GM12878 (cell line): ENCODE data around the gene NAV3. TPM values are rescaled to one million over a fixed set of nuclear protein-coding genes. Genes with fewer than 3 reads are reported as not detected.
A peak's percentile ranks its signal among the peaks of the same experiment; 100 is the strongest.

Experiments
- ATAC-seq: fragments of 200-7000 bp; cut with Tn5 transposase; 3 replicates; pipeline ENCODE4 v1.9.1; 2020; ENCODE audit warnings: mild to moderate bottlenecking, moderate library complexity
- BruUV-seq: library from RNA; stranded (reverse); fragments of 400-500 nt; replicated peaks from 2 replicates; lab custom pipeline; 2021; lab: Mats Ljungman, UMichigan
- CTCF ChIA-PET: fragments of 300-600 bp; sonication (Branson Sonifier 250); formaldehyde crosslinking; extraction: SDS; loops from one replicate; lab custom pipeline; 2021; ENCODE audit warnings: inconsistent platforms; lab: Yijun Ruan, JAX
- POLR2A ChIA-PET: fragments of 350-600 bp; formaldehyde crosslinking; extraction: SDS; loops from one replicate; lab custom pipeline; 2021; ENCODE audit warnings: inconsistent platforms; lab: Charles Lee
- RAD21 ChIA-PET: fragments of 300-600 bp; sonication (Branson Sonifier 250); formaldehyde crosslinking; loops from one replicate; lab custom pipeline; 2023; ENCODE audit warnings: antibody characterized with exemption; ENCODE audit not compliant: unreplicated experiment; lab: Charles Lee
- SMC1A ChIA-PET: fragments of 300-600 bp; sonication (Branson Sonifier 250); formaldehyde crosslinking; loops from one replicate; lab custom pipeline; 2023; ENCODE audit not compliant: unreplicated experiment, uncharacterized antibody; lab: Charles Lee
- DNase-seq: peaks from one replicate; pipeline ENCODE4 v3.0.0-alpha.2; 2011; ENCODE audit warnings: low read depth, low spot score
- FAIRE-seq: peaks from 3 replicates; lab custom pipeline; 2011; peaks lifted over from hg19 to GRCh38; lab: Jason Lieb, UNC
- H2AFZ ChIP-seq: 2 replicates; pipeline ENCODE4 v1.6.0; 2011; ENCODE audit warnings: low read depth, low read length, control low read depth; ENCODE audit not compliant: control insufficient read depth
- H3K27ac ChIP-seq: 2 replicates; pipeline ENCODE4 v1.5.1; 2011; ENCODE audit warnings: control low read depth; ENCODE audit not compliant: control insufficient read depth, insufficient read depth
- H3K27me3 ChIP-seq, 2 experiments: replicated peaks in 1 of 2; 2 replicates each; pipeline versions ENCODE4 v1.6.0 to v1.6.1; 2011; ENCODE audit warnings: low read length in 1 of 2; ENCODE audit not compliant: control insufficient read depth in 2 of 2, insufficient read depth in 2 of 2
- H3K36me3 ChIP-seq, 2 experiments: 2 replicates each; pipeline ENCODE4 v1.5.1; 2011; ENCODE audit warnings: low read length in 1 of 2; ENCODE audit not compliant: control insufficient read depth in 2 of 2, insufficient read depth in 2 of 2
- H3K4me1 ChIP-seq: 2 replicates; pipeline ENCODE4 v1.6.1; 2011; ENCODE audit warnings: mild to moderate bottlenecking, low read length, moderate library complexity, mixed read lengths; ENCODE audit not compliant: control insufficient read depth, insufficient read depth
- H3K4me2 ChIP-seq: 2 replicates; pipeline ENCODE4 v1.6.0; 2011; ENCODE audit warnings: control low read depth; ENCODE audit not compliant: control insufficient read depth, insufficient read depth
- H3K4me3 ChIP-seq: fragments of 200-600 bp; sonication (generic); 2 replicates; pipeline ENCODE4 v1.5.1; 2016
- H3K79me2 ChIP-seq: 2 replicates; pipeline ENCODE4 v1.6.0; 2011; ENCODE audit warnings: low read length; ENCODE audit not compliant: control insufficient read depth, insufficient read depth
- H3K9ac ChIP-seq: 2 replicates; pipeline ENCODE4 v1.8.0; 2011; ENCODE audit warnings: low read length, control low read depth, mixed read lengths; ENCODE audit not compliant: control insufficient read depth, insufficient read depth
- H3K9me3 ChIP-seq: replicated peaks from 3 replicates; pipeline ENCODE4 v1.5.1; 2011; ENCODE audit warnings: mild to moderate bottlenecking, low read length; ENCODE audit not compliant: control insufficient read depth, insufficient read depth
- H4K20me1 ChIP-seq: 2 replicates; pipeline ENCODE4 v1.6.0; 2011; ENCODE audit not compliant: control insufficient read depth, insufficient read depth
- CBX3 ChIP-seq: fragments of 200-600 bp; sonication (generic); IDR thresholded peaks from 2 replicates; pipeline ENCODE4 v1.6.1; 2016; ENCODE audit warnings: low read depth, borderline replicate concordance
- EED ChIP-seq: sonication (generic); IDR thresholded peaks from 2 replicates; pipeline ENCODE4 v1.6.1; 2016; ENCODE audit warnings: antibody characterized with exemption, low read depth
- HCFC1 ChIP-seq: fragments of 150-350 bp; IDR thresholded peaks from 2 replicates; pipeline ENCODE4 v1.6.1; 2014; ENCODE audit warnings: low read length
- KLF5 ChIP-seq: fragments of 450-650 bp; IDR thresholded peaks from 2 replicates; pipeline ENCODE4 v1.6.1; 2014; ENCODE audit warnings: mild to moderate bottlenecking; ENCODE audit not compliant: partially characterized antibody
- PAX5 ChIP-seq: IDR thresholded peaks from 2 replicates; pipeline ENCODE4 v1.6.1; 2011; ENCODE audit warnings: low read depth, low read length, borderline replicate concordance
- SMARCA5 ChIP-seq: fragments of 450-650 bp; IDR thresholded peaks from 2 replicates; pipeline ENCODE4 v1.6.1; 2017; ENCODE audit warnings: mild to moderate bottlenecking
- SMC3 ChIP-seq: IDR thresholded peaks from 2 replicates; pipeline ENCODE4 v1.6.1; 2011; ENCODE audit warnings: low read length, improper control_type of control experiment, borderline replicate concordance
- ZNF207 ChIP-seq: fragments of 450-650 bp; IDR thresholded peaks from 2 replicates; pipeline ENCODE4 v1.6.1; 2014; ENCODE audit warnings: antibody characterized with exemption, mild to moderate bottlenecking, borderline replicate concordance
- ZZZ3 ChIP-seq: IDR thresholded peaks from 2 replicates; pipeline ENCODE4 v1.6.1; 2011; ENCODE audit warnings: low read depth; ENCODE audit not compliant: control insufficient read depth, insufficient read length
- WGBS: methylation state at CpG from one replicate; pipeline ENCODE4 v1.1.6; 2016; ENCODE audit warnings: low lambda C conversion rate; ENCODE audit not compliant: insufficient replicate concordance, insufficient coverage; ENCODE audit errors: missing lambda C conversion rate; 5-methylcytosine and 5-hydroxymethylcytosine counted together
- in situ Hi-C: fragments of 300-500 bp; cut with MboI; formaldehyde crosslinking; loops from 9 replicates; pipeline ENCODE4 v1.14.3; 2018; ENCODE audit warnings: mixed read lengths
- intact Hi-C: fragments of 100-400 bp; cut with micrococcal nuclease; formaldehyde crosslinking; loops from one replicate; pipeline ENCODE4 v1.14.2; 2022; ENCODE audit not compliant: unreplicated experiment
- polyA plus RNA-seq, 11 experiments: library from polyadenylated mRNA; depleted of rRNA in 4 of 11; unstranded in 6 of 11; stranded (reverse) in 5 of 11; fragments of >200 nt; fragmentation: Nextera tagmentation in 4 of 11; fragmentation: Illumina TruSeq in 1 of 11; extraction: Ambion mirVana in 4 of 11; extraction: Trizol in 1 of 11; gene quantifications; 1 replicate in 1 of 11; 2 replicates in 10 of 11; pipeline versions ENCODE4 v1.2.1 to v1.2.3, GENCODE V29; 2011 to 2016; ENCODE audit warnings: inconsistent platforms in 2 of 11, missing spikeins in 2 of 11, low read depth in 1 of 11
- total RNA-seq, 4 experiments: library from RNA; depleted of rRNA in 3 of 4; stranded (reverse); fragments of >200 nt in 3 of 4; fragmentation: Illumina TruSeq in 1 of 4; extraction: Trizol in 1 of 4; gene quantifications; 2 replicates each; pipeline versions ENCODE4 v1.2.1 to v1.2.3, GENCODE V29; 2013 to 2021
- TF ChIP-seq, protein P1 (sequence below): IDR thresholded peaks from 2 replicates; pipeline ENCODE4 v1.6.1; 2012; ENCODE audit warnings: low read depth, low read length, improper control_type of control experiment

NAV3 gene
- total and polyA plus RNA-seq, 10 of the 15 experiments (the other 5 are each of a cell fraction or from before 2014, with no cell fraction given) = 0.05 to 0.51 (median 0.22) TPM; not detected in 1

DNA sequence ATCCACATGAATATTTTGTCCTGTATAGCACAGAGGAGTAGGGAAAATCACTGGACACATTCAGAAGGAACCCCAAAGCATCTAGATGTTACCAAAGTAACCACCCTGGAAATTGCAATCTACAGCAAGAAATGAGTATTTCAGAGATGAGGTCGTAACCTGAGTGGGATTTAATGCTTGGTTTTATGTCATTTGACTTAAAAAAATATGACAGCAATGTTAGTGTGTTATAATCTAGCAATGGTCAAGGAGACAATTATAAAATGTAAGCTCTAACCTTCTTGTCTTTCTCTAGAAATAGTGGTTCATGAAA is 256.6 kb downstream of the NAV3 start:
- ChIA-PET SMC1A (interaction anchor here (1.0 to 1.9 kb wide), 2 partner anchors 11 to 82 kb away, joined by 3 to 6 read pairs; no protein-coding TSS in a partner anchor), RAD21 (no interaction called here), CTCF (interaction anchor here (0.6 to 1.5 kb wide), 3 partner anchors 10 to 39 kb away, joined by 3 read pairs; no protein-coding TSS in a partner anchor), POLR2A (no interaction called here)
- no TSS peak for BruUV-seq
- ATAC-seq (no peak), DNase-seq (no peak), FAIRE-seq (no peak)
- no peak for TF ChIP-seq CBX3
- no peak for TF ChIP-seq ZNF207
- no peak for TF ChIP-seq SMC3
- TF ChIP-seq HCFC1 = no peak
- H3K9ac ChIP-seq = no peak overlapping the region
- H3K27ac ChIP-seq = no peak overlapping the region
- intact Hi-C loops (no loop called here), in situ Hi-C loops (no loop called here)
- no peak overlapping the region for H3K4me2 ChIP-seq
- H3K27me3 ChIP-seq = no peaks in the 10 kb centered on the region
- no peaks in the 10 kb centered on the region for H4K20me1 ChIP-seq
- 0% methylated on average over 1 of the region's 1 CpG for WGBS
- H3K9me3 ChIP-seq = no peaks in the 10 kb centered on the region
- H3K4me3 ChIP-seq = no peak overlapping the region
- H3K79me2 ChIP-seq = no peaks in the 10 kb centered on the region
- no peak overlapping the region for H2AFZ ChIP-seq
- no peaks in the 10 kb centered on the region for H3K36me3 ChIP-seq
- no peaks in the 10 kb centered on the region for H3K4me1 ChIP-seq

DNA sequence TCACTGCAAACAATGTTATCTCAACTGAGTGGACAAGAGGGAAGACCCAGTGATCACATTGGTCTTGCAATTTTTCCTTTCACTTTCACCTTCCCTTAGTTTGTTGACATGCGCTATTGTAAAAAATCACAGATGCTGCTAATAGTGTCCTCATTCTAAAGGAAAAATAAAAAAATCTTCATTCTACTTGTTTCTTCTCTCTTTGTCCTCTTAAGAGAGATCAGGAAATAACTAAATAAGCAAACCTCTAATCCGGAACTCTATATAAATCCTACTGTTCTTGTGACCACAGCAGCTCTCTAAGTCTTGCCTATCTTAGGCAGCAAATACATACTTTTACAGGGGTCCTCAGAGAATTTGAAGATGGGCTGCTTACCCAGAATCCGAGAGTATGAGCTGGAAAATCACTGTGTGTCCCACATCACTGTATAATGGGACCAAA is 257.7 kb downstream of the NAV3 start:
- peak overlapping the region; percentile 12 for H2AFZ ChIP-seq
- H3K4me3 ChIP-seq = no peak overlapping the region
- H3K36me3 ChIP-seq = no peaks in the 10 kb centered on the region
- in situ Hi-C loops (no loop called here), intact Hi-C loops (no loop called here)
- H3K79me2 ChIP-seq = no peaks in the 10 kb centered on the region
- ATAC-seq = peak; percentile 63
- H4K20me1 ChIP-seq = no peaks in the 10 kb centered on the region
- H3K4me1 ChIP-seq = no peaks in the 10 kb centered on the region
- 29% methylated on average over 3 of the region's 3 CpGs for WGBS
- CTCF ChIA-PET = no interaction called here
- no peak overlapping the region for H3K9ac ChIP-seq
- no TSS peak for BruUV-seq
- RAD21 ChIA-PET = no interaction called here
- DNase-seq = no peak
- no peak overlapping the region for H3K27ac ChIP-seq
- no peak overlapping the region for H3K4me2 ChIP-seq
- H3K27me3 ChIP-seq = no peaks in the 10 kb centered on the region
- POLR2A ChIA-PET = no interaction called here
- H3K9me3 ChIP-seq = no peaks in the 10 kb centered on the region
- TF ChIP-seq EED (no peak), SMARCA5 (no peak), ZZZ3 (no peak), KLF5 (no peak), PAX5 (no peak)
- TF ChIP-seq, protein P1, sequence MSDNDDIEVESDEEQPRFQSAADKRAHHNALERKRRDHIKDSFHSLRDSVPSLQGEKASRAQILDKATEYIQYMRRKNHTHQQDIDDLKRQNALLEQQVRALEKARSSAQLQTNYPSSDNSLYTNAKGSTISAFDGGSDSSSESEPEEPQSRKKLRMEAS = no peak
- peak; percentile 49 for FAIRE-seq
- SMC1A ChIA-PET = no interaction called here
